CD4-positive, alpha-beta memory T cell (primary cell): ENCODE measurements around the gene PRR23A. TPM values are rescaled to one million over a fixed set of nuclear protein-coding genes. Genes with fewer than 3 reads are reported as not detected.

Experiments used
- CTCF ChIA-PET: fragments of 350-600 bp; sonication (Branson Sonifier 250); formaldehyde crosslinking; loops from one replicate; lab custom pipeline; 2021; ENCODE audit warnings: inconsistent platforms; ENCODE audit not compliant: partially characterized antibody; lab: Charles Lee
- POLR2A ChIA-PET: fragments of 350-600 bp; sonication (Branson Sonifier 250); formaldehyde crosslinking; loops from one replicate; lab custom pipeline; 2021; ENCODE audit not compliant: partially characterized antibody; lab: Charles Lee
- DNase-seq, 5 donors: peaks; one replicate each; pipeline versions ENCODE4 v3.0.0 to v3.0.0-alpha.2; 2020 to 2022; ENCODE audit warnings: mixed read lengths in 1 of 5
- H3K27ac ChIP-seq: one replicate; pipeline ENCODE4 v1.7.0; 2013; ENCODE audit warnings: low read depth, low read length
- H3K27me3 ChIP-seq: 2 replicates; pipeline ENCODE4 v1.7.0; 2013; ENCODE audit warnings: mild to moderate bottlenecking, low read length, moderate library complexity; ENCODE audit not compliant: insufficient read depth
- H3K36me3 ChIP-seq: 2 replicates; pipeline ENCODE4 v1.7.0; 2013; ENCODE audit warnings: mild to moderate bottlenecking, low read length, moderate library complexity; ENCODE audit not compliant: insufficient read depth
- H3K4me1 ChIP-seq: 2 replicates; pipeline ENCODE4 v1.7.0; 2013; ENCODE audit warnings: mild to moderate bottlenecking, low read length, moderate library complexity; ENCODE audit not compliant: insufficient read depth
- H3K4me3 ChIP-seq, 2 donors: one replicate each; pipeline ENCODE4 v1.7.0; 2013; ENCODE audit warnings: low read length in 2 of 2, mild to moderate bottlenecking in 1 of 2
- H3K9me3 ChIP-seq, 2 donors: one replicate each; pipeline ENCODE4 v1.7.0; 2013; ENCODE audit warnings: low read length in 2 of 2, control low read depth in 1 of 2; ENCODE audit not compliant: control insufficient read depth in 1 of 2
- H3K27ac Mint-ChIP-seq, 7 donors: one replicate each; pipeline ENCODE4 v1.8.0; 2020 to 2021; ENCODE audit warnings: mixed read lengths in 7 of 7, mild to moderate bottlenecking in 6 of 7, inconsistent platforms in 3 of 7, moderate library complexity in 3 of 7
- H3K27me3 Mint-ChIP-seq, 2 donors: one replicate each; pipeline ENCODE4 v1.8.0; 2020 to 2021; ENCODE audit warnings: mixed read lengths in 2 of 2
- H3K36me3 Mint-ChIP-seq, 2 donors: one replicate each; pipeline ENCODE4 v1.8.0; 2020 to 2021; ENCODE audit warnings: mixed read lengths in 2 of 2, inconsistent platforms in 1 of 2, mild to moderate bottlenecking in 1 of 2
- H3K4me1 Mint-ChIP-seq, 4 donors: one replicate each; pipeline ENCODE4 v1.8.0; 2020 to 2021; ENCODE audit warnings: mixed read lengths in 4 of 4, mild to moderate bottlenecking in 1 of 4
- H3K4me3 Mint-ChIP-seq, 8 donors: one replicate each; pipeline ENCODE4 v1.8.0; 2020 to 2021; ENCODE audit warnings: mixed read lengths in 8 of 8, mild to moderate bottlenecking in 7 of 8, moderate library complexity in 6 of 8, inconsistent platforms in 3 of 8
- H3K9me3 Mint-ChIP-seq, 8 donors: one replicate each; pipeline ENCODE4 v1.8.0; 2020 to 2021; ENCODE audit warnings: mixed read lengths in 8 of 8, mild to moderate bottlenecking in 5 of 8, inconsistent platforms in 3 of 8, moderate library complexity in 1 of 8
- intact Hi-C: fragments of 100-400 bp; cut with micrococcal nuclease; formaldehyde crosslinking; loops from one replicate; pipeline ENCODE4 v1.15.1; 2023
- polyA plus RNA-seq, 2 donors: library from polyadenylated mRNA; unstranded; fragments of 300-500 nt; fragmentation: Illumina TruSeq; gene quantifications; one replicate each; pipeline ENCODE4 v1.2.3, GENCODE V29; 2021
- total RNA-seq, 2 experiments: library from RNA; stranded (reverse); gene quantifications; one replicate each; pipeline ENCODE4 v1.2.3, GENCODE V29; 2021

PRR23A gene
- total and polyA plus RNA-seq, 4 experiments from 2014 or later, result not detected

DNA sequence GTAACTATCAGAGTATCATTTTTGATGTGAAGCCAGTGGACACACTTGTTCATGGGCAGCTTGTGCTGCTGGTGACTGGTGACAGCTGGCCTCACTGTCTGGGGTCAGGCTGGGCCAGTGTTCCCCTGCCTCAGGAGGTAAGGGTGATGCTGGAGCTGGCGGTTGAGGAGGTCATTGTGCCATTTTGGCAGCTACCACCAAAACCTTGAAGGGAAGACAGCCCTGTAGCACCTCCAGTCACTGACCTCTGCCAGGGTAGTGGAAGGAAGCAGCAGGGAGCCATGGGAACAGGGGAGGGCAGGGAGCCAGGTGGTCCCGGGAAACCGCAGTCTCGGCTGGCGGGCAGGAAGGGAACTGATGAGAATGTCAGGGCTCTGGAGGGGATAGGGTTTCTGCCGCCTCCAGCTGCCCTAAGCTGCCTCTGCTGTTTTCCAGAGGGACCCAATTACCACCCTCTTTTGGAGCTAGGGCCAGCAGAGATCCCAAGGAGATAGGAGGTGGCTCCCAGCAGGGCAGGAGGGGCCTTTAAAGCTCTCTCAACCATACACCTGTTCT, 34.2 kb downstream of the PRR23A start:
- intact Hi-C loops, result no loop called here
- H3K36me3 Mint-ChIP-seq, result no peaks in the 10 kb centered on the region
- H3K4me3 ChIP-seq, result no peak overlapping the region
- H3K36me3 ChIP-seq, result no peaks in the 10 kb centered on the region
- no peaks in the 10 kb centered on the region for H3K4me1 ChIP-seq
- peaks cover 21 to 27% of the 10 kb centered on the region in 2 donors for H3K27me3 Mint-ChIP-seq
- DNase-seq, result no peak
- no peaks in the 10 kb centered on the region for H3K27me3 ChIP-seq
- H3K9me3 ChIP-seq, result no peaks in the 10 kb centered on the region
- no peaks in the 10 kb centered on the region for H3K4me1 Mint-ChIP-seq
- peaks cover 0 to 7% (median 2%) of the 10 kb centered on the region in 8 donors for H3K9me3 Mint-ChIP-seq
- H3K27ac Mint-ChIP-seq, result no peak overlapping the region
- CTCF ChIA-PET, result interaction anchor here (1.1 kb wide), 1 partner anchor 49 kb away, joined by 5 read pairs; no protein-coding TSS in a partner anchor
- no peak overlapping the region for H3K4me3 Mint-ChIP-seq
- H3K27ac ChIP-seq, result no peak overlapping the region
- POLR2A ChIA-PET, result no interaction called here

DNA sequence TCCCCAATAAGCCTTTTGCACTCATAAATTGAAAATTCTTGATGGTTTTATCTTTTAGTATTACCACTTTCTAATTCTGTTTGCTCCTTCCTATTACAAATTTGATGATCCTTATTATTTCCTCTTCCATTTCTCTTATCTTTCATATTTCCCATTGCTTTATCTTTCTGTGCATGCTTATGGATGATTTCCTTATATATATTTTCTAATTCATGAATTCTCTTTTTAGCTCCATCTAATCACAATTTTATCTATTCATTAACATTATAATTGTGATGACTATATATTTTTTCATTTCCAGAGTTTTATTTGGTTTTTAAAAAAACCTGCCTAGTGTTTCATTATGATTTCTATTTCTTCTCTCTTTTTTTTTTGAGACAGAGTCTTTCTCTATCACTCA, 41.1 kb downstream of the PRR23A start:
- Mint-ChIP-seq H3K27me3 (peaks cover 28 to 52% of the 10 kb centered on the region in 2 donors), H3K4me1 (peaks cover 0 to 16% (median 6%) of the 10 kb centered on the region in 4 donors), H3K9me3 (peaks cover 0 to 42% (median 31%) of the 10 kb centered on the region in 8 donors), H3K4me3 (no peak overlapping the region), H3K27ac (no peak overlapping the region), H3K36me3 (peaks cover 0 to 3% of the 10 kb centered on the region in 2 donors)
- ChIA-PET CTCF (no interaction called here), POLR2A (no interaction called here)
- Histone ChIP-seq H3K4me1 (peaks cover 10% of the 10 kb centered on the region), H3K36me3 (no peaks in the 10 kb centered on the region), H3K27ac (no peak overlapping the region), H3K9me3 (no peaks in the 10 kb centered on the region), H3K4me3 (no peak overlapping the region), H3K27me3 (peaks cover 13% of the 10 kb centered on the region)
- DNase-seq, result no peak
- intact Hi-C loops, result no loop called here

GRCh38 chr3:138964264-138964663, 41.8 kb downstream of the PRR23A start:
- H3K36me3 Mint-ChIP-seq, result peaks cover 0 to 3% of the 10 kb centered on the region in 2 donors
- H3K4me3 Mint-ChIP-seq, result no peak overlapping the region
- H3K36me3 ChIP-seq, result no peaks in the 10 kb centered on the region
- intact Hi-C loops, result no loop called here
- peaks cover 0 to 16% (median 6%) of the 10 kb centered on the region in 4 donors for H3K4me1 Mint-ChIP-seq
- peaks cover 13% of the 10 kb centered on the region for H3K27me3 ChIP-seq
- ChIA-PET POLR2A (no interaction called here), CTCF (no interaction called here)
- H3K9me3 ChIP-seq, result no peaks in the 10 kb centered on the region
- no peak overlapping the region for H3K27ac ChIP-seq
- no peak overlapping the region for H3K4me3 ChIP-seq
- H3K27me3 Mint-ChIP-seq, result peaks cover 26 to 49% of the 10 kb centered on the region in 2 donors
- no peak overlapping the region for H3K27ac Mint-ChIP-seq
- H3K9me3 Mint-ChIP-seq, result peaks cover 0 to 42% (median 30%) of the 10 kb centered on the region in 8 donors
- H3K4me1 ChIP-seq, result peaks cover 10% of the 10 kb centered on the region
- no peak for DNase-seq

GRCh38 chr3:138962854-138963560, 43.1 kb downstream of the PRR23A start:
- H3K4me1 Mint-ChIP-seq, result peaks cover 0 to 16% (median 6%) of the 10 kb centered on the region in 4 donors
- H3K36me3 Mint-ChIP-seq, result peaks cover 0 to 3% of the 10 kb centered on the region in 2 donors
- H3K27ac ChIP-seq, result no peak overlapping the region
- intact Hi-C loops, result no loop called here
- no peak overlapping the region for H3K4me3 Mint-ChIP-seq
- ChIA-PET POLR2A (no interaction called here), CTCF (no interaction called here)
- no peak overlapping the region for H3K4me3 ChIP-seq
- no peaks in the 10 kb centered on the region for H3K9me3 ChIP-seq
- peaks cover 0 to 41% (median 30%) of the 10 kb centered on the region in 8 donors for H3K9me3 Mint-ChIP-seq
- no peak for DNase-seq
- H3K36me3 ChIP-seq, result no peaks in the 10 kb centered on the region
- H3K4me1 ChIP-seq, result peaks cover 10% of the 10 kb centered on the region
- H3K27me3 ChIP-seq, result peaks cover 13% of the 10 kb centered on the region
- H3K27me3 Mint-ChIP-seq, result peaks cover 25 to 57% of the 10 kb centered on the region in 2 donors
- H3K27ac Mint-ChIP-seq, result no peak overlapping the region

GRCh38 chr3:138960417-138960852, 45.6 kb downstream of the PRR23A start:
- Histone ChIP-seq H3K27ac (no peak overlapping the region), H3K36me3 (no peaks in the 10 kb centered on the region), H3K9me3 (no peaks in the 10 kb centered on the region), H3K4me1 (peaks cover 10% of the 10 kb centered on the region), H3K27me3 (peaks cover 13% of the 10 kb centered on the region), H3K4me3 (no peak overlapping the region)
- Mint-ChIP-seq H3K27ac (no peak overlapping the region), H3K4me3 (peak overlapping the region in 6 of 8 donors; percentile 2 to 82 (median 49)), H3K27me3 (peaks cover 32 to 49% of the 10 kb centered on the region in 2 donors), H3K4me1 (peaks cover 0 to 16% (median 6%) of the 10 kb centered on the region in 4 donors), H3K36me3 (peaks cover 0 to 3% of the 10 kb centered on the region in 2 donors), H3K9me3 (peaks cover 0 to 28% (median 15%) of the 10 kb centered on the region in 8 donors)
- ChIA-PET CTCF (interaction anchor here (1.2 kb wide), 1 partner anchor 24 kb away, joined by 5 read pairs; no protein-coding TSS in a partner anchor), POLR2A (no interaction called here)
- no peak for DNase-seq
- intact Hi-C loops, result no loop called here

Other genes with a start within 250 kb of the PRR23A start
- 10 to 100 TPM; 44.8 to 52.1 TPM for gene PIK3CB, start 171.3 kb downstream of the PRR23A start, total RNA-seq
- gene PIK3CB, start 171.3 kb downstream of the PRR23A start, polyA plus RNA-seq, result 10 to 100 TPM; 14.4 to 23.9 TPM
- not detected for gene FOXL2, start 59.1 kb downstream of the PRR23A start, total RNA-seq
- gene FOXL2, start 59.1 kb downstream of the PRR23A start, polyA plus RNA-seq, result not detected
- gene FOXL2NB, start 59.1 kb downstream of the PRR23A start, total RNA-seq, result not detected
- gene FOXL2NB, start 59.1 kb downstream of the PRR23A start, polyA plus RNA-seq, result under 1 TPM in 1 of 2 donors, not detected in 1; 0.04 TPM
- gene PRR23B, start 14.7 kb upstream of the PRR23A start, total RNA-seq, result not detected
- not detected for gene PRR23B, start 14.7 kb upstream of the PRR23A start, polyA plus RNA-seq
- not detected for gene PRR23C, start 38.6 kb upstream of the PRR23A start, total RNA-seq
- not detected for gene PRR23C, start 38.6 kb upstream of the PRR23A start, polyA plus RNA-seq